ENCODE results near the gene CAVIN1.
A peak's percentile ranks its signal among the peaks of the same experiment; 100 is the strongest.
"Not testable (repeated sequence)": the region's sequence is repeated elsewhere in the genome, so short reads cannot be mapped to it uniquely, and the experiment has no call there.

Gene CAVIN1

GRCh38 chr17:42421507-42422338 is 1.3 kb downstream of the CAVIN1 start:
- peak; percentile 26; the same call in 1 of the 2 replicates for TF ChIP-seq EZH2phosphoT487 (IDR thresholded peaks at IDR 0.05; ENCODE audit: borderline replicate concordance, low read length)
- TF ChIP-seq CTCF (IDR thresholded peaks at IDR 0.05; ENCODE audit: low read depth, low read length, poor library complexity, severe bottlenecking) = no peak
- H3K4me1 ChIP-seq (ENCODE audit: control insufficient read depth, low read length) = no peaks in the 10 kb centered on the region
- H3K4me2 ChIP-seq (ENCODE audit: low read length) = no peak overlapping the region
- no peaks in the 10 kb centered on the region for H3F3A ChIP-seq (ENCODE audit: control insufficient read depth, insufficient read depth)
- no peak overlapping the region for H3K4me3 ChIP-seq (ENCODE audit: low read length)
- no peaks in the 10 kb centered on the region for H3K36me3 ChIP-seq (ENCODE audit: control insufficient read depth, low read length)
- H3K27me3 ChIP-seq (ENCODE audit: control insufficient read depth, low read length) = peaks cover 62% of the 10 kb centered on the region
- no peaks in the 10 kb centered on the region for H3K9me2 ChIP-seq (replicated peaks; ENCODE audit: control insufficient read depth, low read length)
- no peaks in the 10 kb centered on the region for H3K79me2 ChIP-seq (ENCODE audit: control insufficient read depth, low read length)
- H3K9me3 ChIP-seq (ENCODE audit: control insufficient read depth, insufficient read depth, low read length) = no peaks in the 10 kb centered on the region
- 0 out of 2 replicates have a peak, but pooled peaks cover 6% of the 10 kb centered on the region for H4K20me1 ChIP-seq (ENCODE audit: control insufficient read depth, insufficient read depth, low read depth, low read length)
- H3K27ac ChIP-seq (ENCODE audit: low read depth, low read length) = no peak overlapping the region

GRCh38 chr17:42421136-42421506 is 1.9 kb downstream of the CAVIN1 start:
- Histone ChIP-seq H3K27ac (ENCODE audit: low read depth, low read length) (no peak overlapping the region), H3K9me2 (replicated peaks; ENCODE audit: control insufficient read depth, low read length) (no peaks in the 10 kb centered on the region), H3F3A (ENCODE audit: control insufficient read depth, insufficient read depth) (no peaks in the 10 kb centered on the region), H3K79me2 (ENCODE audit: control insufficient read depth, low read length) (no peaks in the 10 kb centered on the region), H3K4me2 (ENCODE audit: low read length) (no peak overlapping the region), H3K36me3 (ENCODE audit: control insufficient read depth, low read length) (no peaks in the 10 kb centered on the region), H3K27me3 (ENCODE audit: control insufficient read depth, low read length) (peaks cover 60% of the 10 kb centered on the region), H4K20me1 (ENCODE audit: control insufficient read depth, insufficient read depth, low read depth, low read length) (0 out of 2 replicates have a peak, but pooled peaks cover 6% of the 10 kb centered on the region), H3K4me1 (ENCODE audit: control insufficient read depth, low read length) (no peaks in the 10 kb centered on the region; the same call in 1 of the 2 replicates), H3K4me3 (ENCODE audit: low read length) (no peak overlapping the region), H3K9me3 (ENCODE audit: control insufficient read depth, insufficient read depth, low read length) (no peaks in the 10 kb centered on the region)
- TF ChIP-seq EZH2phosphoT487 (IDR thresholded peaks at IDR 0.05; ENCODE audit: borderline replicate concordance, low read length) = no peak
- no peak for TF ChIP-seq CTCF (IDR thresholded peaks at IDR 0.05; ENCODE audit: low read depth, low read length, poor library complexity, severe bottlenecking)

GRCh38 chr17:42417981-42418380 is 5.1 kb downstream of the CAVIN1 start:
- H3K79me2 ChIP-seq (ENCODE audit: control insufficient read depth, low read length); H3F3A ChIP-seq (ENCODE audit: control insufficient read depth, insufficient read depth): not testable (repeated sequence)

GRCh38 chr17:42414704-42415409 is 8.2 kb downstream of the CAVIN1 start:
- TF ChIP-seq EZH2phosphoT487 (IDR thresholded peaks at IDR 0.05; ENCODE audit: borderline replicate concordance, low read length) (no peak), CTCF (IDR thresholded peaks at IDR 0.05; ENCODE audit: low read depth, low read length, poor library complexity, severe bottlenecking) (no peak)
- peaks cover 19% of the 10 kb centered on the region for H3K27me3 ChIP-seq (ENCODE audit: control insufficient read depth, low read length)
- no peaks in the 10 kb centered on the region for H3K9me2 ChIP-seq (replicated peaks; ENCODE audit: control insufficient read depth, low read length)
- H3K27ac ChIP-seq (ENCODE audit: low read depth, low read length) = peak overlapping the region; percentile 22; the same call in 1 of the 2 replicates
- no peaks in the 10 kb centered on the region for H3K36me3 ChIP-seq (ENCODE audit: control insufficient read depth, low read length)
- H3K9me3 ChIP-seq (ENCODE audit: control insufficient read depth, insufficient read depth, low read length) = no peaks in the 10 kb centered on the region
- H3F3A ChIP-seq (ENCODE audit: control insufficient read depth, insufficient read depth) = no peaks in the 10 kb centered on the region
- H3K4me2 ChIP-seq (ENCODE audit: low read length) = peak overlapping the region; percentile 69
- peak overlapping the region; percentile 55 for H3K4me3 ChIP-seq (ENCODE audit: low read length)
- no peaks in the 10 kb centered on the region for H4K20me1 ChIP-seq (ENCODE audit: control insufficient read depth, insufficient read depth, low read depth, low read length)
- H3K4me1 ChIP-seq (ENCODE audit: control insufficient read depth, low read length) = peaks cover 20% of the 10 kb centered on the region
- H3K79me2 ChIP-seq (ENCODE audit: control insufficient read depth, low read length) = no peaks in the 10 kb centered on the region

More at GRCh38 chr17:42417981-42418380, 5.1 kb downstream of the CAVIN1 start:
- H3K9me3 ChIP-seq (ENCODE audit: control insufficient read depth, insufficient read depth, low read length); H3K36me3 ChIP-seq (ENCODE audit: control insufficient read depth, low read length); H3K9me2 ChIP-seq (replicated peaks; ENCODE audit: control insufficient read depth, low read length); H3K4me2 ChIP-seq (ENCODE audit: low read length); H3K4me3 ChIP-seq (ENCODE audit: low read length); H3K27ac ChIP-seq (ENCODE audit: low read depth, low read length); H4K20me1 ChIP-seq (ENCODE audit: control insufficient read depth, insufficient read depth, low read depth, low read length): not testable (repeated sequence)
- H3K4me1 ChIP-seq (ENCODE audit: control insufficient read depth, low read length) = peaks cover 20% of the 10 kb centered on the region
- peaks cover 42% of the 10 kb centered on the region for H3K27me3 ChIP-seq (ENCODE audit: control insufficient read depth, low read length)
